HG03460 (cell line): Measurements from ENCODE around the gene RALB.
A peak's percentile ranks its signal among the peaks of the same experiment; 100 is the strongest.

Experiments used
- ATAC-seq: cut with Tn5 transposase; IDR thresholded peaks from one replicate; pipeline ENCODE4 v1.9.1; 2021; ENCODE audit not compliant: unreplicated experiment

Gene RALB

DNA sequence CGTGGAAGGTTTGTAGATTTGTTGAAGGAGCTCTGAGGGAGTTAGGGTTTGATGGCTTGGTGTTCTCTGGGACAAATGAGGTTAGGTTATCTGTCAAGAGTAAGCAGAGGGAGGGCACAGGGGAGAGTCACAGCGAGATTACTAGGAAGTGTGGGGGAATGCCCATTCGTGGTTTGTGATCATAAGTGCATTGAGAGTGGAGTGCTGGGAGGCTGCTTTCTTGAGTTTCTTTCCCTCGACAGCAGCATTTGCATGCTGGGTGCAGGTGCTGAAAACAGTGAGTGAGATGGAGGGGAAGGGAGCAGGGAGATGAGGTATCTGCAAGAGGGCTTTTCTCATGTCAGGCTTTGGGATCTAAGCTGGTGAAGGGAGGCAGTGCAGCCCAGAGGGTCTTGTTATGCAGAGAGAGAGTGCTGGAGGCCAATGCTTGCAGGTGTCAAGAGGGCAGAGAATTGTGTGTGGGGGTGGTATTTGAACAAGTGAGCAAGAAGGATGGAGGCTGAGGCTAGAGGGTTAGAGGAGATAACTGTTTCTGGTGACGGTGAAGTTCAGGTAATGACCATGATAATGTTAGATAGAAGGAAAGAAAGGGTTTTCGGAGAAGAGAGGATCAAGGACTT is 8.8 kb downstream of the RALB start:
- peak; percentile 84 for ATAC-seq

DNA sequence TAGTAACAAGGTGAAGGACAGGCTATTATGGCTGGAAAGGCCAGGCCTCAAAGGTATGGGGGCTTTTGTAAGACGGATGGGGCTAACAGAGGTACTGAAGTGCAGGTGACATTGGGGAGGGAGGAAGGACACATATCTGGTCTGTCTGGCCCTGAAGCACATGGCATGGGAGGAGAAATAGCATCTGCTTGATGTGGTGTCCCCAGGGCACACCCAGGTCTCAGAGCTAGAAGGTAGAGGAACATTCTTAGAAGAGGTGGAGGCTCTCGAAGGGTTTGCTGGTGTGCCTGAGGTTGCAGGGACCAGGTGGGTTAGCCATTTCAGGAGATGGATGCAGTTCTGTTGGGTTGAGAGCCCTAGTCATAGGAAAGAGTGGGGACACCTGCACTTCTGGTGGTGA is 9.5 kb downstream of the RALB start:
- ATAC-seq = no peak

DNA sequence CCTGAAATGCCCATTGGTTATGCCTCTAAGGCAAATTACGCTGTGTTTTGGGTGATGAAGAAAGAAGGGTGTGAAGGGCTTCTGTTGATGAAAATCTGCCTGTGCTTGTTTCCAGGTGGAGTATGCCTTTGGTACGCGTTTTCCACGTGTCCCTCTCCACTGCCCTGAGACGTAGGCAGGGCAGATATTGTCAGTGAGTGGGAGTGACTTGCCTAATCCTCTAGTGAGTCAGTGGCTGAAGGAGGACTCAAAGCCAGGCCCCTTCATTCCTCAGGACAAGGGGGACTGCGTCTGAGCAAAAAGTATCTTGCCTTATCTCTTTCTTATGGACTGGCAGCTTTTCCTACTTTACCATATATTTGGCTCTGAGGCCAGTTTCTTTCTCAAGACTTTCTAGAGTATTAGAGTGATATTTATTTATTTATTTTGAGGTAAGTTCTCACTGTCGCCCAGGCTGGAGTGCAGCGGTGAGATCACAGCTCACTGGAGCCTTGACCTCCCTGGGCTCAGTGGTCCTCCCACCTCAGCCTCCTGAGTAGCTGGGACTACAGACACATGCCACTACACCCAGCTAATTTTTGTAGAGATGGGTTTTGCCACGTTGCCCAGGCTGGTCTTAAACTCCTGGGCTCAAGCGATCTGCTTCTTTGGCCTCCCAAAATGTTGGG is 10.2 kb downstream of the RALB start:
- ATAC-seq = no peak

DNA sequence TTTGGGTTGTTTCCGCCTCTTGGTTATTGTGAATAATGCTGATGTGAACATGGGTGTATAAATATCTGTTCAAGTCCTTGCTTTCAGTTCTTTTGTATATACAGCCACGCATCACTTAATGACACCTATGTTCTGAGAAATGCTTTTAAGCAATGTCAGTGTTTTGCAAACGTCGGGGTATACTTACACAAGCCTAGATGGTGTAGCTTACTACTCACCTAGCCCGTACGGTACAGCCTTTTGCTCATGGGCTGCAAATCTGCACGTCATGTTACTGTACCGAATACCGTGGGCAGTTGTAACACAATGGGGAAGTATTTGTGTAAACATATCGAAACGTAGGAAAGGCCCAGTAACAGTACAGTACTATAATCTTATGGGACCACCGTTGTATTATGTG is 12.4 kb downstream of the RALB start:
- ATAC-seq = no peak

DNA sequence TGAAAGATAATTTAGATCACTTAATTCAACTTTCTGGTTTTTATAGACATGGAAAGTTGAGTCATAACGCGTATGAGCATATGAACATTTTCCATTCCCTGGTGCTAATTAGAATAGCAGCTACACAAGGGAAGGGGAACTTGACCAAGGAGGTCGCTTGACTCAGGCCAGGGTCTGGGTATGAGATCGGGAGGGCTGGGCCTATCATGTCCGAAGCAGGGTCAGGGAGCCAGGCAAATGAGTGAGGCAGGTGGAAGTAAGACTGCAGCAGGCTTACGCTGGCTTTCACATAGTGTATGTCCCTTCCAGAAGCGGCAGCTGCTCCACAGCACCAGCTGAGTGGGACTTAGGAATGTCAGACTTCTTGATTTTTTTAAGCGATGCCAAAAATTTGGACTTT is 14.7 kb downstream of the RALB start:
- no peak for ATAC-seq

DNA sequence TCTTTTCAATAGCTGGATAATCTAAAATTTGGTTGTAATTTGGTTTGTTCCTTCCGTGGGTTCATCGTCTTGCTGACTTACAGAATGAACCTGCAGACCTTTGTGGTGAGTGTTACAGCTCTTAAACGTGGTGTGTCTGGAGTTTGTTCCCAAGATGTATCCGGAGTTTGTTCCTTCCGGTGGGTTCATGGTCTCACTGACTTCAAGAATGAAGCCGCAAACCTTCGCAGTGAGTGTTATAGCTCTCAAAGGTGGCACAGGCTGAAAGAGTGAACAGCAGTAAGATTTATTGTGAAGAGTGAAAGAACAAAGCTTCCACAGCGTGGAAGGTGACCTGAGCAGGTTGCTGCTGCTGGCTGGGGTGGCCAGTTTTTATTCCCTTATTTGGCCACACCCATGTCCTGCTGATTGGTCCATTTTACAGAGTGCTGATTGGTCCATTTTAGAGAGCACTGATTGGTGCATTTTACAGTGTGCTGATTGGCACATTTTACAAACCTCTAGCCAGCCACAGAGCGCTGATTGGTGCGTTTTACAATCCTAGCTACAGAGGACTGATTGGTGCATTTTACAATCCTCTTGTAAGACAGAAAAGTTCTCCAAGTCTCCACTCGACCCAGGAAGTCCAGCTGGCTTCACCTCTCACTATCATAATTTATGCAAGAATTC is 16.6 kb downstream of the RALB start:
- no peak for ATAC-seq

DNA sequence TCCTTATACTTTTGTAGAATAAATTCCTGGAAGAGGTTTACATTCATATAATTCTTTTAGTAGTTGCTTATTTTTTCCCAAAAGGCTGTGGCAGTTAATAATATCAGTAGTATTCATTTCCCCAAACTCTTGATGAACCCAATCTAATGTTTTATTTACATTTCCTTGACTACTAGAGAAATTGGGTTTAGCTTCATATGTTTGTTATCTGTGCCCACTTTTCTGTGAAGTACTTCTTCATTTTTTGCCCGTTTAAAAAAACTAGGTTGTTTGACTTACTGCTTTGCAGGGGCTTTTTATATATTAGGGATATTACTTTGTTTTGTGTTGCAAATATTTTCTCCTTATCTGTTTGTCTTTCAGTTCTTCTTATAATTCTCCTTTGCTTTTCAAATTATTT is 17.2 kb downstream of the RALB start:
- no peak for ATAC-seq

DNA sequence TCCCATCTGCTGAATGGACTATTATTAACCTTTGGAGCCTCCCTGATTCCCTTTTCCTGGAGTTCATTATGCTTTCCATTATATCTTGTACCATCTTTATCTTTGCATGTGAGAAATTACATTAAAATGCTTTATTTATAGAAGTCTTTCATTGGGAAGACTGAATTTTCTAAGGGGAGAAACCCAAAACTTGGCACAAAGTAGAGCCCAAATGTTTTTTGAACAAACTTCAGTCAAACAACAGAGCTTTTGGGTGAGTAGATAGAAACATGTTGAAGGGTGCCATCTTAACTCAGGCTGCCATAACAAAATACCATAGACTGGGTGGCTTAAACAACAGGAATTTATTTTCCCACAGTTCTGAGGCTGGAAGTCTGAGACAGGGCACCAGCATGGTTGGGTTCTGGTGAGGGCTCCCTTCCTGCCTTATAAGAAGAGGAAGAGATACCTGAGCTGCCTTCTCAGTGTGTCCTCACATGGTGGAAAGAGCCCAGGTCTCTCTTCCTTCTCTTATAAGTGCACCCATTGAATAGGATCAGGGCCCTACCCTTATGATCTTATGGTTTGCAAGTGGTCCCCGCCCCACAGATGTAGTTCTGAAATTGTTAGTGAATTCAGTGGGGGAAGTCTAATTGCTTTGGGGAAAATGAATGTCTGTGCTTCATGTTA is 19.2 kb downstream of the RALB start:
- no peak for ATAC-seq

DNA sequence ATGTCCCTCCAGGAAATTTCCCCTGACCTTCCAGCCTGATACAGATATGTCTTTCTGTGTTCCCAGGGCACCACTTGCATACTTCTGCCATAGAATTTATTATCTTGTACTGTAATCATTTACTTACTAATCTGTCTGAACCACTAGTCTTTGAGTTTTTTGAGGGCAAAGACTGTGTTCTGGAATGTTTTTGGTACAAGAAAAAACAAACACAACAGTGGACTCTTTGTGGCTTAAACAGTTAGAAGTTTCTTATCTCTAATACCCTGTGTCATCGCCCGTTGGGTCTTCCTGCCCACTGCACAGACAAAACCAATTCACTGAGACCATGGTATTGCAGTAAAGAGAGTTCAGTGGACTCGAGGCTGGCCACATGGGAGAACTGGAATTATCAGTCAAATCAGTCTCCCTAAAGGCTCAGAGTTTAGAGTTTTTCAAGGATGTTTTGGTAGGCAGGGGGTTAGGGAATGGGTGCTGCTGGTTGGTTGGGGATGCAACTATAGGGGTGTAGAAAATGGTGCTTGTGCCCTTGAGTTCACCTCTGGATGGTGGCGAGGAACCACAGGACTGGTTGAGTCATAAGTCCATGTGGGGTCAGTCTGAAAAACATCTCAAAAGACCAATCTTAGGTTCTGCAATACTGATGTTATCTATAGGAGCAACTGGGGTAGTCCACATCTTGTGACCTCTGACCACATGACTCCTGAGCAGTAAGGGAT is 20.3 kb downstream of the RALB start:
- no peak for ATAC-seq

DNA sequence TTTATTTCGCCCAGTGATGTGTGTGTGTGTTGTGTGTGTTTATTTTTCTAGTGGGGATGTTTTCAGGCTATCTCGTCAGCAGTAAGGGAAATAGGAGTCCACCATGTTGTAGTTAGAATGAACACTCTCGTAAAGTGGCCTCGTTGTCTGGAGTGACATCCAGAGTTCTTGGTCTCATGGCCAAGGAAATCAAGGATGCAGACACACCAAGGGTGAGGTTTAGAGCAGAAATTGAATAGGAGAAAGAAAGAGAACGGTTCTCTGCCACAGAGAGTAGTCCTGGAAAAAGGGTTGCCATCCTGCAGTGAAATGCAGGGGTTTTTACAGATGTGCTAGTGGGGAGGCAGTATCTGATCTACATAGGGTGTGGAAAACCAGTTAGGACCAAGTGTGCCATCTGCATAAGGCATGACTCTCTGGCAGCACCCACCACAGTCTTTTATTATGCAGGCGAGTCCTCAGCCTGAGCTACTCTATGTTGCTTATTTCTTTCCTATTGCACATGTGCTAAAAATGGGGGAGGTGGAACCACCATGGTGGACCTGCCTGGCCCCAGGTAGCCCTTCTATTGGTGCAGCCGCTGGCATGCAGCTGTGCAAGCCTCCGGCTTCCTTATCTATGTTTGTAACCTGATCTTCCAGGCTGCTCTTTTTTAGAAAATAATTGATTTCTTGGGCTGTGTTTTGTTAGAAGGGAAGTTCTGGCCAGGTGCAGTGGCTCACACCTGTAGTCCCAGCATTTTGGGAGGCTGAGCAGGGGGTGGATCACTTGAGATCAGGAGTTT is 23.2 kb downstream of the RALB start:
- no peak for ATAC-seq

DNA sequence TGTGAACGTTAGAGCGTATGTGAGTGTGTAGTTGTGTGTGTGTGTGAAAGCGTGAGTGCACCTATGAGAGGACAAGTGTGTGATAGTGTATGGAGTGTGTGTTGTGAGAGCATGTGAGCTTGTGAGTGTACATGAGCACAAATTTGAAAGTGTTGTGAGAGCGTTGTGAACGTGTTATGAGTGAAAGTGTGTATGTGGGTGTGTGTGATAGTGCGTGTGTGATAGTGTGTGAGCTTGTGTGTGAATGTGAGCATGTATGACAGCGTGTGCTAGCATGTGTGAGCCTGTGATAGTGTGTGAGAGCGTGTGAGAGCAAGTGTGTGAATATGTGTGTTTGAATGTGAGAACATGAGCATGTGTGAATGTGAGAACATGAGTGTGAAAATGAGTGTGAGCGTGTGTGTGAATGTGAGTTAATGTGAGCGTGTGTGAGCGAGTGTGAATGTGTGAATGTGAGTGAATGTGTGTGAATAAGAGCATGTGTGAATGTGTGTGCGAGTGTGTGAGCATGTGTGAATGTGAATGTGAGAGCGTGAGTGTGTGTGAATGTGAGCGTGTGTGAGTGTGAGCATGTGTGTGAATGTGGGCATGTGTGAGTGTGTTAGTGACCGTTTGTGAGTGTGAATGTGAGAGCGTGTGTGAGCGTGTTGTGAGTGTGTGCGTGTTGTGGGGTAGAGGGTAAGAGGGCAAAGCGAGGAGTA is 25.0 kb downstream of the RALB start:
- ATAC-seq = no peak

DNA sequence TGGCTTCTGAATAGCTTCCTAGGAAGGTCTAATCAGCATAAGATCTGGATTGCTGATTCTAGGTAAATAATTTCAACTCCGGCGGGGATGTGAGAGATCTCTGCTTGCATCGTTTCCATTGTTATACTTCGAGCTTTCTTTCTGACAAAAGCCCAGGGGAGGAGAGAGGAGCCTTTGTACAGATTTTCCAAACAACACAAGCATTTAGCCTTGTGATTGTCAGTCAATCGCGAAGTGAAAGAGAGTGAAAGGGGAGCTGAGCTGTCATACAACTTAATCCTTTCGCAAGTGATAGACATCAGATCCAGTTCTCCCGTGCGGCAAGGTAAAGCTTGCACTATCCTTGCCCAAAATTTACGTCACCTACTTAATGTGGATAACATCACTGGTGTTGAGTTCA is 26.2 kb downstream of the RALB start:
- no peak for ATAC-seq

DNA sequence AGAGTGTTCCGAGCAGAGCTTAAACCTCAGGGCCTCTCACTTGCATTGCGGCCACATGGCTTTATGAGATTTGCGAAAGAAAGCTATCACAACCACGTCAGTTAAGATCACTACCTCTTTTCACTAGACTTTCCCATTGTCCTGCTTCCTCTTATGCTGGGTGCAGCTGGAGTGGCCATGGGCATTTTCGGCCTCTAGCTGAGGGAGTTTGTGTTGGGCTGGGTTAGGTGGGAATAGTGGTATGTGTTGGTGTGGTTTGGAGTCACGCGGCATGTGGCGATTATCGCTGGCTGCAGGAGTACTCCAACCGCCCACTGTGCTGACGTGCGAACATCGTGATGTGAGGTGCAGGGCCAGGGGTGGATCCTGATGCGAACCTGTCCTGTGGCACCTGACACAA is 27.1 kb downstream of the RALB start:
- no peak for ATAC-seq

DNA sequence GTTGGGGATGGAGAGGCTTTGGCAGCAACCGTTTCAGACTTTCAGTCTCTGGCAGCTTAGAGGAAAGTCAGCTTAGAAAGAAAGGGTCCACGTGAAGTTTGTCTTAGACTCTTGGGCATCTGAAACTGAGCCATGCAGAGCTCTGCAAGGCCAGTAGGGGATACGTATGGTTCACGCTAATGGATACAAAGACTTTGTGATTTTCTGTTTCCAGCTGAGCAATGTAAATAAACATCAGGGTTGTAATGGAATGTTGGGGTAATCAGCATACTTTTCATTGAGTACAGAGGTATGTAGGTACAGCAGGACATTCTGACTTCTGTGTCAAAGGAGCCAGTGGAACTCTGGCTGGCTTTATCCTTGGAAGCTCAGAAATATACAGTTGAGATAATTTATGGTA is 31.0 kb downstream of the RALB start:
- ATAC-seq = no peak

DNA sequence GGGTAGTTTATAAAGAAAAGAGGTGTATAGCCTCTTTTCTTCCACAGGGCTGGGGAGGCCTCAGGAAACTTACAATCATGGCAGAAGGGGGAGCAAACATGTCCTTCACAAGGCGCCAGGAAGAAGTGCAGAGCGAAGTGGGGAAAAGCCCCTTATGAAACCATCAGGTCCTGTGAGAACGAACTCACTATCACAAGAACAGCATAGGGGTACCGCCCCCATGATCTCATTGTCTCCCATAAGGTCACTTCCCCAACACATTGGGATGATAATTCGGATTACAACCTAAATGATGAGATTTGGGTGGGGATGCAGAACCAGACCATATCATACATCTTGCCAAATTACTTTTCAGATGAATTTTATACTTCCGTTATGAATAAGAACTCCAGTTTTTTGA is 32.4 kb downstream of the RALB start:
- no peak for ATAC-seq

DNA sequence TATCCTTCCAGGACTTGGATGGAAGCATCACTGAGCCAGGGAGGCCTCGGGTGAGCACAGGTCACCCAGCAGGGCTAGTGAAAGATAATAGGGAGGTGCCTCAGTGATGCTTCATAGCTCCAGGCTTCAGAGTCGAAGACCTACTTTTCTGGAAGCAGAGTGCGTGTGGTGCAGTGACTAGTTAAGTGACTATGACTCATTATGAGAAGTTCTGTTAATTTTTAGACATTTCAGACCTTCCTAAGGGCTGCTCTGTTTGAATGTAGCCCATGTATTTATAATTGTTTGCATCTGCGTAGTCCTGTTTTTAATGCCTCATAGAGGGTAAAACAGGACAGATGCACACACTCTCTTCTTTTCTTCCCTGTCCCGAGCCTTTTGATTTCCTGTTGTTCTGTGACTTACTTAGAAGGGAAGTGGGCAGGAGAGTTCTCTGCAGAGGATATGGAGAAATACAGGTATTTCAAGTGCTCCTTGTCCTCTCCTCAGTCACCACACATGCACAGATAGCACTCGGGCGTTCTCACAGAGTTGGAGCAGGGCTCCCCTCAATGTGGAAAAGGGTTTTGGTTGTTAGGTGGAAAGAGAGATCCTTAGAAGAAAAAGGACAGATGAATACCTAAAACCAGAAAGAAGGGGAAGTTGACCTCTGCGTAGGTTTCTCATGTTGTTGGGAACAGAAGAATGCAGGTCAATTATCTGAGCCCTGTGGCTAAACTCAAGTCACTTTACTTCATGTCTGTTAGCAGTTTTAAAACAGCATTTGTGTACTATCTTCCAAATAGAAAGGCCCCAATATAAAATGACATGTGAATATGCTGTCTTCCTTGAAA is 34.7 kb downstream of the RALB start:
- peak; percentile 99 for ATAC-seq

DNA sequence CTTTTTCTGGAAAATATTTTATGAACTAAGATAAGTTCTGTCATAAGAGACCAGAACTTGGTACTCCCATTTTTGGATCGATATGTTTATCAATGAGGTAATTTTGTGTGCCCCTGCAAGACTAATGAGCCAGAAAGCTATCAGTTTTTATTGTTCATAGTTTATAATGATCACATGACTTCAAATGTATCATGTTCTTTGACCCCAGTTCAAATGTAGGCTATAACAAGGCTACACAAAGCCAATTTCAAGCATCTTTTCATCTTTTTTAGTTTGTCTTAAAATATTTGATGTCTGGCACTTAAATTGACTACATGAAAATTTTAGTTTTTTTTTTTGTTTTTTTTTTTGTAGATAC is 35.3 kb downstream of the RALB start:
- no peak for ATAC-seq

DNA sequence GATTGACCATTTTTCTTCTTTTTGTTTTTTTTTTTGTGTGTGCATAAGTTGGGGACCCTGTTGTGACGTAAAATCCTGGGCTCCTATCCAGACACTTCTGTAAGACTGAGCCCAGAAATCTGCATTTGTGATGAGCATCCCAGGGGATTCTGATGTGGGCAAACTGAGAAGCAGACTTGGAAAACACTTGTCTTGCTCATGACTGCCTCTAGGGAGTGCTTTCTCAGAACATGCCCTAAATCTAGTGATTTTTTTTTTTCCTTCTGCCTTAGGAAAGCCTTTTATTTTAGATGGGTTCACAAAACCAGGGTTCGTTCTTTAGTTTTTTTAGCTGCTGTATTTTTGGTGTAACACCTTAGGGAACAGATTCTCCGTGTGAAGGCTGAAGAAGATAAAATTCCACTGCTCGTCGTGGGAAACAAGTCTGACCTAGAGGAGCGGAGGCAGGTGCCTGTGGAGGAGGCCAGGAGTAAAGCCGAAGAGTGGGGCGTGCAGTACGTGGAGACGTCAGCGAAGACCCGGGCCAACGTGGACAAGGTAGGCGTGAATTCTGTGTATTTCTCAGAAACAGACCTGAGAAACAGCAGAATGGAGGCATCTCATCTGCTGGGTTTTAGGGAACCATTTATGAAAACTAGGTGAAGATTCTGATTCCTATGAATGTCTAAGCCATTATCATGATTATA is 36.7 kb downstream of the RALB start:
- ATAC-seq = no peak

DNA sequence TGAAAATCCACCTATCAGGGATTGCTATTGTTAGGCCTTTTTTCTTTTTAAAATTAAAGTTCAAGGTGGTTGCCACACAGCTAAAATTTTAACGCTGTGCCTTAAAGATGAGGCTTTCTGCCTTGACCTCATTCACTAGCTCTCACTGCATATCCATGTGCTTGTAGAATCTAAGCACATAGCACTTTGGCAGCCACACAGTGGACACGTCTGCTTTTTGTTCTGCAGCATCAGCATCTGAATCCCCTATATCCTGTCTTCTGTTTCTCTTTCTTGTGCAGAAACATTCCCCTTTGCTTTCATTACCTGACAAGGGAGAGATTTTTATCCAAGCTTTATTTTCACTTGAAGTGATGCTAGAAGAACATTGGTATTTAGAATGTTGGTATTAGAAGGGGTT is 38.1 kb downstream of the RALB start:
- no peak for ATAC-seq
